Peyer's patch (tissue), 4 donors: ENCODE measurements around the gene TBX15. TPM values are rescaled to one million over a fixed set of nuclear protein-coding genes. Genes with fewer than 3 reads are reported as not detected.

Source experiments
- DNase-seq, 3 donors: peaks; one replicate each; pipeline ENCODE4 v3.0.0-alpha.2; 2017 to 2019
- H3K27ac ChIP-seq, 4 donors: fragments of 200-600 bp; sonication (generic); one replicate each; pipeline ENCODE4 v1.5.1; 2016 to 2019
- H3K27me3 ChIP-seq, 2 donors: fragments of 200-600 bp; sonication (generic); one replicate each; pipeline ENCODE4 v1.5.1; 2019
- H3K36me3 ChIP-seq, 3 donors: fragments of 200-600 bp; sonication (generic); one replicate each; pipeline ENCODE4 v1.5.1; 2016 to 2019
- H3K4me1 ChIP-seq, 4 donors: fragments of 200-600 bp; sonication (generic); one replicate each; pipeline ENCODE4 v1.5.1; 2016 to 2019
- H3K4me3 ChIP-seq, 4 donors: fragments of 200-600 bp; sonication (generic); 1 replicate in 3 of 4; 2 replicates in 1 of 4; pipeline ENCODE4 v1.5.1; 2016 to 2019; ENCODE audit warnings: mild to moderate bottlenecking in 1 of 4
- H3K9me3 ChIP-seq, 4 donors: fragments of 200-600 bp; sonication (generic); one replicate each; pipeline ENCODE4 v1.5.1; 2016 to 2019; ENCODE audit warnings: mild to moderate bottlenecking in 1 of 4
- CTCF ChIP-seq, 6 experiments: fragments of 450-650 bp in 4 of 6; fragments of 200-600 bp in 2 of 6; sonication (generic) in 1 of 6; IDR thresholded peaks; one replicate each; pipeline ENCODE4 v1.5.1; 2017 to 2019; ENCODE audit warnings: antibody characterized with exemption in 6 of 6, mild to moderate bottlenecking in 3 of 6, moderate library complexity in 1 of 6
- POLR2A ChIP-seq, 2 donors: fragments of 450-650 bp; IDR thresholded peaks; one replicate each; pipeline ENCODE4 v1.5.1; 2017; ENCODE audit warnings: antibody characterized with exemption in 2 of 2, mild to moderate bottlenecking in 2 of 2, moderate library complexity in 2 of 2
- total RNA-seq, 4 donors: library from RNA; depleted of rRNA; stranded (reverse); fragments of >200 nt; gene quantifications; one replicate each; pipeline ENCODE4 v1.1.0, GENCODE V29; 2016

The TBX15 gene
- total RNA-seq, 4 donors from 2014 or later: 0.40 to 3.3 TPM; not detected in 2

GRCh38 chr1:118884946-118885345 lies 103.2 kb downstream of the TBX15 start:
- no peaks in the 10 kb centered on the region for H3K4me1 ChIP-seq
- no peak for TF ChIP-seq POLR2A (IDR thresholded peaks at IDR 0.05)
- TF ChIP-seq CTCF (IDR thresholded peaks at IDR 0.05): no peak
- H3K27me3 ChIP-seq: no peaks in the 10 kb centered on the region
- no peak overlapping the region for H3K27ac ChIP-seq
- DNase-seq: no peak
- no peaks in the 10 kb centered on the region for H3K36me3 ChIP-seq
- H3K9me3 ChIP-seq: no peaks in the 10 kb centered on the region
- H3K4me3 ChIP-seq: no peak overlapping the region

GRCh38 chr1:118881751-118882150 lies 106.4 kb downstream of the TBX15 start:
- Histone ChIP-seq H3K36me3 (no peaks in the 10 kb centered on the region), H3K27ac (no peak overlapping the region), H3K9me3 (no peaks in the 10 kb centered on the region), H3K4me3 (no peak overlapping the region), H3K27me3 (no peaks in the 10 kb centered on the region), H3K4me1 (no peaks in the 10 kb centered on the region)
- no peak for TF ChIP-seq POLR2A (IDR thresholded peaks at IDR 0.05)
- no peak for TF ChIP-seq CTCF (IDR thresholded peaks at IDR 0.05)
- DNase-seq: no peak

GRCh38 chr1:118878661-118879060 lies 109.5 kb downstream of the TBX15 start:
- H3K27me3 ChIP-seq: no peaks in the 10 kb centered on the region
- H3K4me3 ChIP-seq: no peak overlapping the region
- no peaks in the 10 kb centered on the region for H3K4me1 ChIP-seq
- TF ChIP-seq CTCF (IDR thresholded peaks at IDR 0.05) (no peak), POLR2A (IDR thresholded peaks at IDR 0.05) (no peak)
- no peak overlapping the region for H3K27ac ChIP-seq
- no peaks in the 10 kb centered on the region for H3K9me3 ChIP-seq
- H3K36me3 ChIP-seq: no peaks in the 10 kb centered on the region
- no peak for DNase-seq

- no peak overlapping the region for H3K4me3 ChIP-seq
- no peaks in the 10 kb centered on the region for H3K9me3 ChIP-seq
- no peaks in the 10 kb centered on the region for H3K4me1 ChIP-seq
- no peak overlapping the region for H3K27ac ChIP-seq
- DNase-seq: no peak
- no peaks in the 10 kb centered on the region for H3K36me3 ChIP-seq
- TF ChIP-seq CTCF (IDR thresholded peaks at IDR 0.05) (no peak), POLR2A (IDR thresholded peaks at IDR 0.05) (no peak)
- no peaks in the 10 kb centered on the region for H3K27me3 ChIP-seq
Observed at GRCh38 chr1:118877668-118878396, 110.3 kb downstream of the TBX15 start.

- Histone ChIP-seq H3K27ac (no peak overlapping the region), H3K27me3 (no peaks in the 10 kb centered on the region), H3K36me3 (no peaks in the 10 kb centered on the region), H3K4me1 (no peaks in the 10 kb centered on the region), H3K4me3 (no peak overlapping the region), H3K9me3 (no peaks in the 10 kb centered on the region)
- DNase-seq: no peak
- TF ChIP-seq CTCF (IDR thresholded peaks at IDR 0.05) (no peak), POLR2A (IDR thresholded peaks at IDR 0.05) (no peak)
Observed at GRCh38 chr1:118871582-118872171, 116.5 kb downstream of the TBX15 start.
